LNCaP clone FGC (cell line): Measurements from ENCODE around the gene VSIR.

ENCODE experiments used
- DNase-seq: peaks from one replicate; pipeline ENCODE4 v3.0.0-alpha.2; 2011; ENCODE audit warnings: low read depth
- H3K4me3 ChIP-seq: 2 replicates; pipeline ENCODE4 v1.5.1; 2011; ENCODE audit warnings: mild to moderate bottlenecking, low read depth, low read length, control low read depth
- TF ChIP-seq, protein P1 (sequence below): IDR thresholded peaks from 2 replicates; pipeline ENCODE4 v1.5.1; 2012; ENCODE audit warnings: mild to moderate bottlenecking; ENCODE audit not compliant: control insufficient read depth, insufficient read depth; ENCODE audit errors: extremely low read depth

The VSIR gene

DNA sequence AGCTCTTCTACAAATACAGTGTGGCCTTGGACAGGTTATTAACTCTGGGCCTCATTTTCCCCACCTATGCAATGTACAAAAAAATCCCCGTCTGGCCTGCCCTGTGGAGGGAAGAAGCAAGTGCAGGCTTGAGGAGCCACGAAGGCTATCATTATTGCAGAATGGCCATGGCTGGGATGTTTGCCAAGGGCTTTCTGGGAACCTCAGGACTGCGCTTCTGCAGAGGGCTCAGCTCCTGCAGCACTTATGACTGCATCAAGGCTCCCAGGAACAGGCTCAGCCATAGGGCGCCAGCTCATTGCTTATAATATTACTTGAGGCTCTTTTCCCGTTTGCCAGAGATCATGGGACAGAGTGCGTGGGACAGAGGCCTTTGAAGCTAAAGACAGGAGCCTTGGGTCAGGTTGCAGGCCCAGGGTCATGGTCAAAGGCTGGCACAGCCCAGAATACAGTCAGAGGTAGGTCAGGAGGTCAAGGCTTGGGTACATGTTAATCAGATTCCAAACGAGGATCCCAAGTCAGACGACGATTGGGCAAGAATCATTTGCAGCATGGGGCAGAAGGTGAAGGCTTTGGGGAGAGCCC, 33.2 kb downstream of the VSIR start:
- no peak for DNase-seq
- no peak overlapping the region for H3K4me3 ChIP-seq
- TF ChIP-seq, protein P1, sequence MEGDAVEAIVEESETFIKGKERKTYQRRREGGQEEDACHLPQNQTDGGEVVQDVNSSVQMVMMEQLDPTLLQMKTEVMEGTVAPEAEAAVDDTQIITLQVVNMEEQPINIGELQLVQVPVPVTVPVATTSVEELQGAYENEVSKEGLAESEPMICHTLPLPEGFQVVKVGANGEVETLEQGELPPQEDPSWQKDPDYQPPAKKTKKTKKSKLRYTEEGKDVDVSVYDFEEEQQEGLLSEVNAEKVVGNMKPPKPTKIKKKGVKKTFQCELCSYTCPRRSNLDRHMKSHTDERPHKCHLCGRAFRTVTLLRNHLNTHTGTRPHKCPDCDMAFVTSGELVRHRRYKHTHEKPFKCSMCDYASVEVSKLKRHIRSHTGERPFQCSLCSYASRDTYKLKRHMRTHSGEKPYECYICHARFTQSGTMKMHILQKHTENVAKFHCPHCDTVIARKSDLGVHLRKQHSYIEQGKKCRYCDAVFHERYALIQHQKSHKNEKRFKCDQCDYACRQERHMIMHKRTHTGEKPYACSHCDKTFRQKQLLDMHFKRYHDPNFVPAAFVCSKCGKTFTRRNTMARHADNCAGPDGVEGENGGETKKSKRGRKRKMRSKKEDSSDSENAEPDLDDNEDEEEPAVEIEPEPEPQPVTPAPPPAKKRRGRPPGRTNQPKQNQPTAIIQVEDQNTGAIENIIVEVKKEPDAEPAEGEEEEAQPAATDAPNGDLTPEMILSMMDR = no peak

DNA sequence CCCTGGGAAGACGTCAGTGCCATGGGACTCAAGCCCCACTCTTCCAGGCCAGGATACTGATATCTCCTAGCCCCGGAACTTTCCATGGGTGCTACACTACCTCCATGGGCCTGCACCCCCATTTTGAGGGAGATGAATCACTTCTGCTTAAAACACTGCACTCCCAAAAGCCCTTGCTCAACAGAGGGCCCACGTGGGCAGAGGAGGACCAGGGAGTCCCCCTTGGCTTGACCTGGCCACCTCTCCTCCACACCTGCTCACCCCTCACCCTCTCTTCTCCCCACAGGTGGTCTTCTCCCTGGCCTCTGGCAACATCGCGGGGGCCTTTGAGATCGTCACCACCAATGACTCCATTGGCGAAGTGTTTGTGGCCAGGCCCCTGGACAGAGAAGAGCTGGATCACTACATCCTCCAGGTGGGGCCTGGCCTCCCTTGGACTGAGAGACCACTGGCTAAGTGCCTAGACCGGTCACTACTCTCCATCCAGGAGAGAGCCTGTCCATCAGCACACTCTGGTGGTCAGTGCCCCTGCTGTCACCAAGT, 33.9 kb downstream of the VSIR start:
- H3K4me3 ChIP-seq = no peak overlapping the region
- TF ChIP-seq, protein P1 = no peak
- DNase-seq = no peak

DNA sequence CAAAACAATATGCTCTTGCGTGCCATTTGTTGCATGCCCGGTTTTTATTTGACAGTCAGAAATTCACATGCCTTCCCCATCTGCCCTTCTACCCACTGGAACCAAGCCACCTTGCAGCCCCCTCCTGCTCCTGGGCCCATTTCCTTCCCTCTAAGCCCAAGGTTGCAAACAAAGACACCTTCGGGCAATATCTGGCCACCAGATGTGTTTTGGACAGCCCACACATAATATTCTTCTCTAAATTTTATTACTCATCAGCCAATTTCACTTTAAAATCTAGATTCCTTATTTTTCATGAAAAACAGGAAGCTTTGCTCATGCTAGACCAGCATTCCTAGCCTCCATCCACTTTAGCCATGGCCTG, 35.5 kb downstream of the VSIR start:
- TF ChIP-seq, protein P1 = no peak
- no peak overlapping the region for H3K4me3 ChIP-seq
- no peak for DNase-seq

DNA sequence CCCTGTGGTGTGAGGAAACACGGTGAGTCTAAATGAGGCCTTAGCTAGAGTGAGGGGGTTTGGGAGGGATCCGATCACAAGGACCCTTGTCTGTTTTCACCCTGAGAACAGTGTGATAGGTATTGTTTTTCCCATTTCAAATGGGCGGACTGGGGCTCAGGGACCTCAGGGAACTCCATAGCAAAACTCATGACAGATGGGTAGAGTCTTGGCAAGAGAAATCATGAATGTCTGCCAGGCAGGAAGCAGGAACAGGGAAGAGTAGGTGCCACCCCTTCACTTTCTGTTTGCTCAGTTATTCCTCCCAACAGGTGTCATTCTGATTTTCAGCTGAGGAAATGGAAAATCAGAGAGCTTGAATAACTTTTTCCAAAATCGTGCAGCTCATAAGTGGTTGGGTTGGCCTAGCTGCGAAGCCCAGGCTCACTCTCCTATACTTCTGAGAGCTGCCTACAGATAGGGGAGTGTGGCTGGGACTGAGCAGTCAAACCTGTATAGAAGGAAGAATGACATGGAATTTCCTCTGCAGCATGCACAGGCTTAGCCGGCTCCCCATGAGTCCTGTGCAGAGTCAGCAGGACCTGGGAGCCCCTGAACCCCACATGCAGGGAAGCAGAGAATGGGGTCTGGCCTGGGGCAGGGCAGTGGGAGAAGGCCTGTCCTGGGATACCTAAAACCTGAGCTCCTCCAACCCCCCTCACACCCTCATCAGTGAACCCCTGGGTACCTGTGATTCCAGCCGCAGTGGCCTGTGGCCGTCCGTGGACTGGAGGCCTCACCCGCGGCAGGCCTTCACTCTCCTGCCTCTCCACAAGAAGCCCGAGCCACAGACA, 36.1 kb downstream of the VSIR start:
- TF ChIP-seq, protein P1 = no peak
- DNase-seq = peak; percentile 77
- H3K4me3 ChIP-seq = no peak overlapping the region

DNA sequence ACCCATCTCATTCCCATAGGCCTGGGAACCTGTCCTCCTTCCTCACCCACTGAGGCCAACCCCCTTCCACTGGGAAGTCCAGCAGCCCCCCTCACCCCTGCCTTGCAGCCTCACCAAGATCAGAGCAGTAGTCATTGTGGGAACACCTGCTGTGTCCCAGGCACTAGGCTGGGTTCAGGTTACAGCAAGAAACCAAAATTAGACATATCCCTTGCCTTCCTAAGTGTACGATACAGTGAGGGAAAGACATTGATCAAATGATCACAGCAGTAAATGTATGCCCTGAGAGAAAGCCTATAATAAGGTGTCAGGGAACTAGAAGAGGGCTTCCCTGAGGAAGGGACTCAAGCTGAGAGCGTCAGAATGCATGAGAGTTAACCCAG, 36.8 kb downstream of the VSIR start:
- TF ChIP-seq, protein P1 = no peak

DNA sequence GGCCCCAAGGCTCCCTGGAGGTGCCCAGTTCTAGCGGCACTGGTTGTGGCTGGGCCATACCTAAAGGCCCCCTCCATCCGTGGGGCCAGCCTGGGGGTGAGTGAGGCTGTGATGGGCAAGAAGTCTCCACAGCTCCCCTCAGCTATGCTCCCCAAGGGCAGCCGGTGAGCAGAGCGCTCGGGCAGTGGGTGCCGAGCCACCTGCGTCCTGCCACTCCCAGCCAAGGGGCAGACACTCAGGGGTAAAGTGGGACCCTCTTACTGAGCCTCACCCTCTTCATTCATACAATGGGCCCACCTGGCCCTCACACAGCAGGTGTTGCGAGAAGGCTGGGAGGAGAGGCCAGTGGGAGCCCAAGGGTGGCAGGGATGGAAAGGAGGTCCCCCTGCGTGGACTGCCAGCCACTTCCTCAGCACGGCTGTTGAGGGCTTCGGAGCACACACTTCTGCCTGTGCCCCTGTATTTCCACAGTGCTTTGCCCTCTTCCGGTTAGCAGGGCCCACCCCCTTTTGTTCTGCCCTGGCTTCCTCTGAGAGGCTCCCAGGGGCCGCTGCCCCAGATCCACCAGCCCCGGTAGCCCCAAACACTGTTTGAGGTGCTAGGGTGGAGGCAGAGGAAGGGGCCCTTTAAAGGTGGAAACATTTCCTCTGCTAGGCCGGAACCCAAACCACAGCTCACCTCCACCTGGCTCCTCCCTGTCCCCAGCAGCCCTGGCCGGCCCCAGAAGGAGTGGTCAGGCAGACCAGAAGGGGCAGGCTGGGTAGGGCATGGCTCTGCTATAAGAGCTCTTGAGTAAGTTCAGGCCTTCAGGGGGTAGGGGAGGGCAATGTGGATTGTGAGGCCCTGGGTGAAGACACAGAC, 37.4 kb downstream of the VSIR start:
- H3K4me3 ChIP-seq = no peak overlapping the region
- TF ChIP-seq, protein P1 = no peak
- DNase-seq = no peak

More for the DNA sequence above, 36.8 kb downstream of the VSIR start:
- H3K4me3 ChIP-seq = no peak overlapping the region
- no peak for DNase-seq
